Gastrocnemius medialis (tissue), 4 donors: ENCODE measurements around the gene RUNDC1.
"Not testable (repeated sequence)": the region's sequence is repeated elsewhere in the genome, so short reads cannot be mapped to it uniquely, and the experiment has no call there.

Experiments
- POLR2A ChIP-seq, 2 donors: fragments of 450-650 bp; IDR thresholded peaks; one replicate each; pipeline ENCODE4 v1.6.1; 2017; ENCODE audit warnings: antibody characterized with exemption in 2 of 2, mild to moderate bottlenecking in 2 of 2, moderate library complexity in 2 of 2
- TF ChIP-seq, protein P1 (sequence below), 5 experiments: fragments of 450-650 bp in 3 of 5; fragments of 200-600 bp in 2 of 5; sonication (generic) in 2 of 5; IDR thresholded peaks in 4 of 5; conservative IDR thresholded peaks in 1 of 5; 1 replicate in 4 of 5; 2 replicates in 1 of 5; pipeline ENCODE4 v1.5.1; 2016 to 2019; ENCODE audit warnings: antibody characterized with exemption in 5 of 5, mild to moderate bottlenecking in 3 of 5, moderate library complexity in 3 of 5

DNA sequence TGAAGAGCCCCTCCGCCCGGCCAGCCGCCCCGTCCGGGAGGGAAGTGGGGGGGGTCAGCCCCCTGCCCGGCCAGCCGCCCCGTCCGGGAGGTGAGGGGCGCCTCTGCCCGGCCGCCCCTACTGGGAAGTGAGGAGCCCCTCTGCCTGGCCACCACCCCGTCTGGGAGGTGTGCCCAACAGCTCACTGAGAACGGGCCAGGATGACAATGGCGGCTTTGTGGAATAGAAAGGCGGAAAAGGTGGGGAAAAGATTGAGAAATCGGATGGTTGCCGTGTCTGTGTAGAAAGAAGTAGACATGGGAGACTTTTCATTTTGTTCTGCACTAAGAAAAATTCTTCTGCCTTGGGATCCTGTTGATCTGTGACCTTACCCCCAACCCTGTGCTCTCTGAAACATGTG is 7.0 kb upstream of the RUNDC1 start:
- TF ChIP-seq, protein P1, sequence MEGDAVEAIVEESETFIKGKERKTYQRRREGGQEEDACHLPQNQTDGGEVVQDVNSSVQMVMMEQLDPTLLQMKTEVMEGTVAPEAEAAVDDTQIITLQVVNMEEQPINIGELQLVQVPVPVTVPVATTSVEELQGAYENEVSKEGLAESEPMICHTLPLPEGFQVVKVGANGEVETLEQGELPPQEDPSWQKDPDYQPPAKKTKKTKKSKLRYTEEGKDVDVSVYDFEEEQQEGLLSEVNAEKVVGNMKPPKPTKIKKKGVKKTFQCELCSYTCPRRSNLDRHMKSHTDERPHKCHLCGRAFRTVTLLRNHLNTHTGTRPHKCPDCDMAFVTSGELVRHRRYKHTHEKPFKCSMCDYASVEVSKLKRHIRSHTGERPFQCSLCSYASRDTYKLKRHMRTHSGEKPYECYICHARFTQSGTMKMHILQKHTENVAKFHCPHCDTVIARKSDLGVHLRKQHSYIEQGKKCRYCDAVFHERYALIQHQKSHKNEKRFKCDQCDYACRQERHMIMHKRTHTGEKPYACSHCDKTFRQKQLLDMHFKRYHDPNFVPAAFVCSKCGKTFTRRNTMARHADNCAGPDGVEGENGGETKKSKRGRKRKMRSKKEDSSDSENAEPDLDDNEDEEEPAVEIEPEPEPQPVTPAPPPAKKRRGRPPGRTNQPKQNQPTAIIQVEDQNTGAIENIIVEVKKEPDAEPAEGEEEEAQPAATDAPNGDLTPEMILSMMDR (IDR thresholded peaks at IDR 0.05 in 4 of 5, conservative IDR thresholded peaks at IDR 0.05 in 1 of 5), result not testable (repeated sequence)
- TF ChIP-seq POLR2A (IDR thresholded peaks at IDR 0.05), result not testable (repeated sequence)
